ENCODE measurements around the gene KIF4A. TPM values are rescaled to one million over a fixed set of nuclear protein-coding genes. Genes with fewer than 3 reads are reported as not detected.

The KIF4A gene
- total and polyA plus RNA-seq, 2 of the 4 experiments (the other 2 are of a cell fraction): 10.0 to 19.0 TPM

DNA sequence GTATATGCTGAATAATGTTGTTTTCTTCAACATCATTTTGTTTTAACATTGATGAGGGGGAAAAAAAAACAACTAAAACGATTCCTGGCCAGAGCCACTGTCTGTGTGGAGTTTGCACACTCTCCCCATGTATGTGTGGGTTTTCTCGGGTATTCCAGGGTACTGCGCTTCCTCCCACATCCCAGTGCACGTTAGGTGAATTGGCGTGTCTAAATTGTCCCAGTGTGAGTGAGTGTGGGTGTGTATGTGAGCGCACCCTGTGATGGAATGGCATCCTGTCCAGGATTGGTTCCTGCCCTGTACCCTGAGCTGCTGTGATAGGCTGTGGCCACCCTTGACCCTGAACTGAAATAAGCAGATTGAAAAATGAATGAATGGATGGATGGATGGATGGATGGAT lies 152.3 kb downstream of the KIF4A start:
- Histone ChIP-seq H2BK120ac (ENCODE audit: low read depth, low read length) (no peak overlapping the region), H3K14ac (replicated peaks; ENCODE audit: low read depth, low read length) (no peak overlapping the region), H3K4me1 (ENCODE audit: control insufficient read depth, insufficient read depth, low read length) (no peaks in the 10 kb centered on the region), H3K9ac (ENCODE audit: low read depth, low read length) (no peak overlapping the region), H4K5ac (ENCODE audit: low read depth, low read length) (no peak overlapping the region), H4K91ac (ENCODE audit: insufficient read depth, low read depth, low read length) (no peak overlapping the region), H3K23ac (ENCODE audit: low read depth, low read length) (no peak overlapping the region), H2BK5ac (ENCODE audit: low read depth, low read length, poor library complexity, severe bottlenecking) (no peak overlapping the region), H4K20me1 (ENCODE audit: insufficient read depth, low read length) (no peaks in the 10 kb centered on the region), H3K18ac (ENCODE audit: low read depth, low read length) (no peak overlapping the region), H2AK5ac (ENCODE audit: low read depth, low read length) (no peak overlapping the region), H3K56ac (ENCODE audit: extremely low read depth, insufficient read depth, low read length) (no peak overlapping the region), H3K27ac (ENCODE audit: insufficient read depth, low read length) (no peak overlapping the region), H2BK20ac (ENCODE audit: low read depth, low read length) (no peak overlapping the region), H4K8ac (ENCODE audit: low read depth in 2 of 2, low read length in 2 of 2) (no peak overlapping the region), H2BK15ac (ENCODE audit: low read depth, low read length) (no peak overlapping the region), H3K4me2 (ENCODE audit: low read depth, low read length) (no peak overlapping the region), H2AK9ac (replicated peaks; ENCODE audit: low read depth, low read length, poor library complexity) (no peak overlapping the region), H3K4ac (ENCODE audit: low read depth, low read length) (no peak overlapping the region), H3K4me3 (ENCODE audit: insufficient read depth, low read depth, low read length) (no peak overlapping the region), H3K9me1 (ENCODE audit: insufficient read depth, low read length) (no peaks in the 10 kb centered on the region), H3K27me3 (ENCODE audit: control insufficient read depth, insufficient read depth, low read length) (peaks cover 16% of the 10 kb centered on the region), H3K36me3 (ENCODE audit: control insufficient read depth, insufficient read depth, low read length) (no peaks in the 10 kb centered on the region), H3K9me3 (ENCODE audit: control insufficient read depth, insufficient read depth, low read length) (no peaks in the 10 kb centered on the region), H2AFZ (replicated peaks; ENCODE audit: low read length, poor library complexity) (no peak overlapping the region), H3K79me1 (ENCODE audit: low read depth in 1 of 2, low read length in 2 of 2) (no peaks in the 10 kb centered on the region)
- TF ChIP-seq MAZ (IDR thresholded peaks at IDR 0.05; ENCODE audit: borderline replicate concordance, low read depth, low read length) (no peak), MAFK (IDR thresholded peaks at IDR 0.05; ENCODE audit: low read depth, low read length) (no peak), MXI1 (IDR thresholded peaks at IDR 0.05; ENCODE audit: borderline replicate concordance, low read depth, low read length) (no peak), CHD1 (IDR thresholded peaks at IDR 0.05; ENCODE audit: low read depth, low read length) (no peak), RCOR1 (IDR thresholded peaks at IDR 0.05; ENCODE audit: insufficient replicate concordance, low read length) (no peak), CEBPB (IDR thresholded peaks at IDR 0.05; ENCODE audit: low read depth, low read length) (no peak), NFE2L2 (IDR thresholded peaks at IDR 0.05; ENCODE audit: low read depth, low read length) (no peak), BHLHE40 (IDR thresholded peaks at IDR 0.05; ENCODE audit: low read depth, low read length) (no peak), RFX5 (IDR thresholded peaks at IDR 0.05; ENCODE audit: low read depth, low read length) (no peak), SMC3 (IDR thresholded peaks at IDR 0.05; ENCODE audit: low read depth, low read length) (no peak), RAD21 (IDR thresholded peaks at IDR 0.05; ENCODE audit: low read length) (no peak), FOS (IDR thresholded peaks at IDR 0.05; ENCODE audit: low read depth, low read length) (no peak), POLR2A (IDR thresholded peaks at IDR 0.05; ENCODE audit: low read depth, low read length) (no peak)
- TF ChIP-seq, protein P1, sequence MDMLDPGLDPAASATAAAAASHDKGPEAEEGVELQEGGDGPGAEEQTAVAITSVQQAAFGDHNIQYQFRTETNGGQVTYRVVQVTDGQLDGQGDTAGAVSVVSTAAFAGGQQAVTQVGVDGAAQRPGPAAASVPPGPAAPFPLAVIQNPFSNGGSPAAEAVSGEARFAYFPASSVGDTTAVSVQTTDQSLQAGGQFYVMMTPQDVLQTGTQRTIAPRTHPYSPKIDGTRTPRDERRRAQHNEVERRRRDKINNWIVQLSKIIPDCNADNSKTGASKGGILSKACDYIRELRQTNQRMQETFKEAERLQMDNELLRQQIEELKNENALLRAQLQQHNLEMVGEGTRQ (IDR thresholded peaks at IDR 0.05; ENCODE audit: low read depth, low read length): no peak
- TF ChIP-seq, protein P2, sequence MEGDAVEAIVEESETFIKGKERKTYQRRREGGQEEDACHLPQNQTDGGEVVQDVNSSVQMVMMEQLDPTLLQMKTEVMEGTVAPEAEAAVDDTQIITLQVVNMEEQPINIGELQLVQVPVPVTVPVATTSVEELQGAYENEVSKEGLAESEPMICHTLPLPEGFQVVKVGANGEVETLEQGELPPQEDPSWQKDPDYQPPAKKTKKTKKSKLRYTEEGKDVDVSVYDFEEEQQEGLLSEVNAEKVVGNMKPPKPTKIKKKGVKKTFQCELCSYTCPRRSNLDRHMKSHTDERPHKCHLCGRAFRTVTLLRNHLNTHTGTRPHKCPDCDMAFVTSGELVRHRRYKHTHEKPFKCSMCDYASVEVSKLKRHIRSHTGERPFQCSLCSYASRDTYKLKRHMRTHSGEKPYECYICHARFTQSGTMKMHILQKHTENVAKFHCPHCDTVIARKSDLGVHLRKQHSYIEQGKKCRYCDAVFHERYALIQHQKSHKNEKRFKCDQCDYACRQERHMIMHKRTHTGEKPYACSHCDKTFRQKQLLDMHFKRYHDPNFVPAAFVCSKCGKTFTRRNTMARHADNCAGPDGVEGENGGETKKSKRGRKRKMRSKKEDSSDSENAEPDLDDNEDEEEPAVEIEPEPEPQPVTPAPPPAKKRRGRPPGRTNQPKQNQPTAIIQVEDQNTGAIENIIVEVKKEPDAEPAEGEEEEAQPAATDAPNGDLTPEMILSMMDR (conservative IDR thresholded peaks at IDR 0.05; ENCODE audit: low read depth, low read length): no peak
- TF ChIP-seq, protein P3, sequence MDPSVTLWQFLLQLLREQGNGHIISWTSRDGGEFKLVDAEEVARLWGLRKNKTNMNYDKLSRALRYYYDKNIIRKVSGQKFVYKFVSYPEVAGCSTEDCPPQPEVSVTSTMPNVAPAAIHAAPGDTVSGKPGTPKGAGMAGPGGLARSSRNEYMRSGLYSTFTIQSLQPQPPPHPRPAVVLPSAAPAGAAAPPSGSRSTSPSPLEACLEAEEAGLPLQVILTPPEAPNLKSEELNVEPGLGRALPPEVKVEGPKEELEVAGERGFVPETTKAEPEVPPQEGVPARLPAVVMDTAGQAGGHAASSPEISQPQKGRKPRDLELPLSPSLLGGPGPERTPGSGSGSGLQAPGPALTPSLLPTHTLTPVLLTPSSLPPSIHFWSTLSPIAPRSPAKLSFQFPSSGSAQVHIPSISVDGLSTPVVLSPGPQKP (IDR thresholded peaks at IDR 0.05; ENCODE audit: borderline replicate concordance, low read depth, low read length): no peak
- no CpG with 5 or more reads among the region's 6 CpGs for WGBS, 2 experiments (ENCODE audit: extremely low coverage in 2 of 2, insufficient read length in 1 of 2)
- in situ Hi-C loops (cut with MboI; ENCODE audit: low sequenced_read_pairs) (no loop called here), intact Hi-C loops (cut with micrococcal nuclease) (no loop called here), dilution Hi-C loops (cut with HindIII; ENCODE audit: low sequenced_read_pairs, unreplicated experiment) (no loop called here)
- POLR2A ChIA-PET (ENCODE audit: unreplicated experiment): no interaction called here
- CTCF ChIA-PET: no interaction called here
- DNase-seq: no peak
- ATAC-seq (ENCODE audit: low read depth): no peak
- BruUV-seq (replicated peaks): no TSS peak
